HepG2 (cell line): ENCODE measurements around the gene FEM1B.

Experiments used
- CTCF ChIP-seq: sonication (generic); formaldehyde crosslinking; IDR thresholded peaks from 2 replicates; pipeline ENCODE4 v1.5.0; 2020; ENCODE audit warnings: mild to moderate bottlenecking, missing genetic modification reagents, moderate library complexity
- ELK4 ChIP-seq: sonication (generic); formaldehyde crosslinking; IDR thresholded peaks from 2 replicates; pipeline ENCODE4 v1.9.0; 2021; ENCODE audit warnings: missing genetic modification reagents, borderline replicate concordance
- IRF1 ChIP-seq: sonication (generic); formaldehyde crosslinking; IDR thresholded peaks from 2 replicates; pipeline ENCODE4 v1.4.0; 2020; ENCODE audit warnings: low read depth, mild to moderate bottlenecking, missing genetic modification reagents
- NRL ChIP-seq: sonication (generic); formaldehyde crosslinking; IDR thresholded peaks from 2 replicates; pipeline ENCODE4 v1.5.0; 2020; ENCODE audit warnings: missing genetic modification reagents, mild to moderate bottlenecking, moderate library complexity, borderline replicate concordance
- POLR2A ChIP-seq, 2 experiments: IDR thresholded peaks; 2 replicates each; pipeline ENCODE4 v1.6.1; 2011; ENCODE audit warnings: low read depth in 2 of 2, low read length in 2 of 2, mild to moderate bottlenecking in 1 of 2, moderate library complexity in 1 of 2; ENCODE audit not compliant: insufficient read depth in 1 of 2
- POLR2AphosphoS5 ChIP-seq: IDR thresholded peaks from 2 replicates; pipeline ENCODE4 v1.6.1; 2012; ENCODE audit warnings: low read depth, low read length
- REPIN1 ChIP-seq: sonication (generic); formaldehyde crosslinking; IDR thresholded peaks from 2 replicates; pipeline ENCODE4 v1.8.0; 2022; ENCODE audit warnings: missing genetic modification reagents, low read depth, mild to moderate bottlenecking, borderline replicate concordance
- REST ChIP-seq, 2 experiments: IDR thresholded peaks; 2 replicates each; pipeline ENCODE4 v1.6.1; 2011 to 2012; ENCODE audit warnings: low read length in 2 of 2, borderline replicate concordance in 1 of 2, low read depth in 1 of 2, mild to moderate bottlenecking in 1 of 2, moderate library complexity in 1 of 2
- TAF1 ChIP-seq: sonication (generic); formaldehyde crosslinking; IDR thresholded peaks from 2 replicates; pipeline ENCODE4 v1.4.0; 2020; ENCODE audit warnings: missing genetic modification reagents
- ZBTB7A ChIP-seq: sonication (generic); formaldehyde crosslinking; IDR thresholded peaks from 2 replicates; pipeline ENCODE4 v1.8.0; 2022; ENCODE audit warnings: mild to moderate bottlenecking, missing genetic modification reagents
- ZNF136 ChIP-seq: sonication (generic); formaldehyde crosslinking; IDR thresholded peaks from 2 replicates; pipeline ENCODE4 v1.8.1; 2022; ENCODE audit warnings: low read depth, mild to moderate bottlenecking, moderate library complexity, missing genetic modification reagents
- ZNF230 ChIP-seq: sonication (generic); formaldehyde crosslinking; IDR thresholded peaks from 2 replicates; pipeline ENCODE4 v1.4.0; 2020; ENCODE audit warnings: mild to moderate bottlenecking, missing genetic modification reagents
- TF ChIP-seq, protein P1 (sequence below): sonication (generic); formaldehyde crosslinking; IDR thresholded peaks from 2 replicates; pipeline ENCODE4; 2020; ENCODE audit warnings: missing genetic modification reagents, mild to moderate bottlenecking, borderline replicate concordance

DNA sequence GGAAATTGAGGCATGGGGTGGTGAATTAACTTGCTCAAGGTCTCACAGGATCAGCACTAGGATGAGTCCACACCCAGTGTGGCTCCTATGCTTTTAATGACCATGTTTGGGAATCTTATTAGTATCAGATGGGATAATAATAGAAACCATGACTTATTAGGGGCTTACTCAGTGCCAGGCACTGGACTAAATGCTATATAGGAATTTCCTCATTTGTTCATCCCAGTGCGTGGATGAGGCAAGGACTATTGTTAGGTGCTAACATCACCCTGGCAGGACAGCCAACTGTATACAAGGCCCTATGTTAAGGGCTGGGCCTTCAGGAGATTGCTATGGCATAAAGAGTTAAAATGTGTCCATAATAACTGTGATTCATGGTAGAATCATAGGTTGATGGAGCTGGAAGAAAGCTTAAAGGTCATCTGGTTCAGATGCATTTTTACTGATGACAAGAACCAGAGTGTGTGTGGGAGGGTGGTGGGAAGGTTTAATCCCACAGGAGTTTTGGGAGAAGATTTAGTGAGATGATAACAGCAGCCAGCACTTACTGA, 4.7 kb upstream of the FEM1B start:
- TF ChIP-seq IRF1 (CRISPR knock-in tag) (no peak), POLR2A (IDR thresholded peaks at IDR 0.05; ENCODE audit: insufficient read depth in 1 of 2, low read depth in 2 of 2, low read length in 2 of 2) (no peak), ZBTB7A (CRISPR knock-in tag) (no peak), NRL (no peak), ELK4 (CRISPR knock-in tag) (no peak), TAF1 (no peak), ZNF136 (no peak), CTCF (CRISPR knock-in tag) (no peak), POLR2AphosphoS5 (no peak), REST (IDR thresholded peaks at IDR 0.05; ENCODE audit: borderline replicate concordance in 1 of 2, low read depth in 1 of 2, low read length in 2 of 2) (no peak), REPIN1 (no peak), ZNF230 (CRISPR knock-in tag) (no peak)
- TF ChIP-seq, protein P1, sequence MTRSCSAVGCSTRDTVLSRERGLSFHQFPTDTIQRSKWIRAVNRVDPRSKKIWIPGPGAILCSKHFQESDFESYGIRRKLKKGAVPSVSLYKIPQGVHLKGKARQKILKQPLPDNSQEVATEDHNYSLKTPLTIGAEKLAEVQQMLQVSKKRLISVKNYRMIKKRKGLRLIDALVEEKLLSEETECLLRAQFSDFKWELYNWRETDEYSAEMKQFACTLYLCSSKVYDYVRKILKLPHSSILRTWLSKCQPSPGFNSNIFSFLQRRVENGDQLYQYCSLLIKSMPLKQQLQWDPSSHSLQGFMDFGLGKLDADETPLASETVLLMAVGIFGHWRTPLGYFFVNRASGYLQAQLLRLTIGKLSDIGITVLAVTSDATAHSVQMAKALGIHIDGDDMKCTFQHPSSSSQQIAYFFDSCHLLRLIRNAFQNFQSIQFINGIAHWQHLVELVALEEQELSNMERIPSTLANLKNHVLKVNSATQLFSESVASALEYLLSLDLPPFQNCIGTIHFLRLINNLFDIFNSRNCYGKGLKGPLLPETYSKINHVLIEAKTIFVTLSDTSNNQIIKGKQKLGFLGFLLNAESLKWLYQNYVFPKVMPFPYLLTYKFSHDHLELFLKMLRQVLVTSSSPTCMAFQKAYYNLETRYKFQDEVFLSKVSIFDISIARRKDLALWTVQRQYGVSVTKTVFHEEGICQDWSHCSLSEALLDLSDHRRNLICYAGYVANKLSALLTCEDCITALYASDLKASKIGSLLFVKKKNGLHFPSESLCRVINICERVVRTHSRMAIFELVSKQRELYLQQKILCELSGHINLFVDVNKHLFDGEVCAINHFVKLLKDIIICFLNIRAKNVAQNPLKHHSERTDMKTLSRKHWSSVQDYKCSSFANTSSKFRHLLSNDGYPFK = no peak
